K562 (cell line): ENCODE results near the gene EXOG. TPM values are rescaled to one million over a fixed set of nuclear protein-coding genes. Genes with fewer than 3 reads are reported as not detected.
A peak's percentile ranks its signal among the peaks of the same experiment; 100 is the strongest.

Experiments used
- CXXC5 ChIP-seq: fragments of 250-450 bp; sonication (Bioruptor Pico); IDR thresholded peaks from 2 replicates; pipeline ENCODE4 v1.8.0; 2022; ENCODE audit warnings: inconsistent platforms, mild to moderate bottlenecking, moderate library complexity
- ESRRA ChIP-seq: fragments of 450-650 bp; IDR thresholded peaks from 2 replicates; pipeline ENCODE4 v1.6.1; 2014; ENCODE audit warnings: low read depth, mild to moderate bottlenecking, moderate library complexity, borderline replicate concordance
- ESRRB ChIP-seq: fragments of 250-450 bp; sonication (Bioruptor Pico); IDR thresholded peaks from 2 replicates; pipeline ENCODE4 v1.5.0; 2020; ENCODE audit warnings: mild to moderate bottlenecking, moderate library complexity, borderline replicate concordance
- JUN ChIP-seq, 2 experiments: sonication (generic) in 1 of 2; formaldehyde crosslinking in 1 of 2; IDR thresholded peaks; 2 replicates each; pipeline versions ENCODE4 v1.6.1 to v1.8.0; 2012 to 2022; ENCODE audit warnings: borderline replicate concordance in 2 of 2, mild to moderate bottlenecking in 2 of 2, improper control_type of control experiment in 1 of 2, low read depth in 1 of 2, low read length in 1 of 2, missing genetic modification reagents in 1 of 2
- JUND ChIP-seq, 2 experiments: IDR thresholded peaks; 2 replicates in 1 of 2; 3 replicates in 1 of 2; pipeline ENCODE4 v1.6.1; 2011; ENCODE audit warnings: borderline replicate concordance in 2 of 2, low read depth in 2 of 2, low read length in 2 of 2, improper control_type of control experiment in 1 of 2, missing biosample characterization in 1 of 2, missing genetic modification characterization in 1 of 2, missing genetic modification reagents in 1 of 2
- PCBP2 ChIP-seq: fragments of 200-400 bp; formaldehyde crosslinking; IDR thresholded peaks from 2 replicates; pipeline ENCODE4 v1.6.1; 2018; ENCODE audit warnings: low read length, low read depth, mild to moderate bottlenecking, moderate library complexity; ENCODE audit not compliant: poor library complexity, severe bottlenecking
- POLR2AphosphoS5 ChIP-seq: IDR thresholded peaks from 2 replicates; pipeline ENCODE4 v1.6.1; 2011; ENCODE audit warnings: mild to moderate bottlenecking, low read depth, low read length, moderate library complexity; ENCODE audit not compliant: control insufficient read depth, insufficient read depth
- SMARCB1 ChIP-seq: IDR thresholded peaks from 2 replicates; pipeline ENCODE4 v1.6.1; 2011; ENCODE audit warnings: improper control_type of control experiment, low read depth; ENCODE audit not compliant: insufficient read length
- TAF1 ChIP-seq: IDR thresholded peaks from 2 replicates; pipeline ENCODE4 v1.6.1; 2011; ENCODE audit warnings: mild to moderate bottlenecking, low read length, moderate library complexity; ENCODE audit not compliant: insufficient read depth, control insufficient read depth, severe bottlenecking; ENCODE audit errors: extremely low read depth
- TCF3 ChIP-seq: sonication (generic); formaldehyde crosslinking; IDR thresholded peaks from 2 replicates; pipeline ENCODE4 v1.4.0; 2020; ENCODE audit warnings: mild to moderate bottlenecking, missing genetic modification reagents
- polyA plus RNA-seq, 8 experiments: library from polyadenylated mRNA; depleted of rRNA in 4 of 8; stranded (reverse) in 5 of 8; unstranded in 3 of 8; fragments of >200 nt; fragmentation: Nextera tagmentation in 2 of 8; fragmentation: Illumina TruSeq in 1 of 8; extraction: Ambion mirVana in 2 of 8; extraction: Trizol in 1 of 8; gene quantifications; 2 replicates each; pipeline versions ENCODE4 v1.2.1 to v1.2.3, GENCODE V29; 2011 to 2014; ENCODE audit warnings: inconsistent platforms in 1 of 8, missing spikeins in 1 of 8
- total RNA-seq, 7 experiments: library from RNA; depleted of rRNA in 6 of 7; stranded (reverse); fragments of >200 nt in 6 of 7; fragmentation: Illumina TruSeq in 2 of 7; extraction: Trizol in 2 of 7; gene quantifications; 2 replicates each; pipeline versions ENCODE4 v1.2.1 to v1.2.3, GENCODE V29; 2011 to 2021; ENCODE audit warnings: low replicate concordance in 1 of 7
- TF ChIP-seq, protein P1 (sequence below), 3 experiments: IDR thresholded peaks in 2 of 3; conservative IDR thresholded peaks in 1 of 3; 2 replicates each; pipeline ENCODE4 v1.5.1; 2011 to 2012; ENCODE audit warnings: low read length in 3 of 3, mild to moderate bottlenecking in 3 of 3, control low read depth in 2 of 3, improper control_type of control experiment in 1 of 3, inconsistent platforms in 1 of 3, low read depth in 1 of 3, mixed read lengths in 1 of 3, moderate library complexity in 1 of 3; ENCODE audit not compliant: insufficient read depth in 2 of 3
- TF ChIP-seq, protein P2 (sequence below): fragments of 200-800 bp; sonication (Bioruptor generic); IDR thresholded peaks from 2 replicates; pipeline ENCODE4 v1.6.1; 2017; ENCODE audit warnings: missing genetic modification characterization, missing compliant biosample characterization
- TF ChIP-seq, protein P3 (sequence below): fragments of 450-650 bp; IDR thresholded peaks from 2 replicates; pipeline ENCODE4 v1.7.1; 2018; ENCODE audit warnings: mild to moderate bottlenecking, low read depth; ENCODE audit not compliant: partially characterized antibody
- TF ChIP-seq, protein P4 (sequence below), 2 experiments: fragments of 450-650 bp in 1 of 2; sonication (generic) in 1 of 2; formaldehyde crosslinking in 1 of 2; IDR thresholded peaks in 1 of 2; conservative IDR thresholded peaks in 1 of 2; 2 replicates each; pipeline versions ENCODE4 v1.6.1 to v1.8.1; 2016 to 2023; ENCODE audit warnings: mild to moderate bottlenecking in 2 of 2, moderate library complexity in 2 of 2, inconsistent platforms in 1 of 2, missing genetic modification reagents in 1 of 2

Gene EXOG
- total and polyA plus RNA-seq, 9 of the 15 experiments (the other 6 are each of a cell fraction or from before 2014, with no cell fraction given) = 10.8 to 21.7 (median 14.8) TPM

DNA sequence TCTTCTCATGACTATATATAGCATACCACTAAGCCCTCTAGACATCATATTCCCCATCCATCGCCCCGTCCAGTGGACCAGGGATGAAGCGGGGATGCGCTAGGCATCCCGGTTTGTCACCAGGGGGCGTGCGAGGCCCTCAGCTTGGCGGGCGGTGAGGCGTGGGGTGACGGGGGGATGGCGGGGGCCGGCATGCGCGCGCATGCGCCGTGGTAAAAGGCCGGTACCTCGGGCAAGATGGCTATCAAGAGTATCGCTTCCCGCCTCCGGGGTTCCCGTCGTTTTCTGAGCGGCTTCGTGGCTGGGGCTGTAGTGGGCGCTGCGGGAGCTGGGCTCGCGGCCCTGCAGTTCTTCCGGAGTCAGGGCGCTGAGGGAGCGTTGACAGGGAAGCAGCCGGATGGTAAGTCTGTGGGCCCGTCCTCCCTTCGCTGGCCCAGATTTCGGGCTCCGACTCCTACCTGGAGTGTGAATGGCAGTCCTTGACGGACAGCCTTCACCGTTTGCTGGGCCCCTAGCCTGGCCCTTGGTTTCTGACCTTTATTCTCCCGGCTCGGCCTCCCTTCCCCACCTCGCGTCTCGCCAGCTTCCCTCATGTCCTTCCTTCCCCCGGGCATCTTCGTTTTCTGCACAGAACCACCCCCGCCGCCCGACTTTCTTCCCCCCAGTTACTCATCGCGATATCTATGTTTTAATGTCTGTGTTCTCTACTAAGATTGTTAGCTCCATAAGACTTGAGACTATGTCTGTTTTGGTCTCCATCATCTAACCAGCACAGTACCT, at the start of gene EXOG (continued):
- TF ChIP-seq CXXC5 (CRISPR knock-in tag) = peak; percentile 89
- TF ChIP-seq PCBP2 = no peak
- peak; percentile 85 for TF ChIP-seq TAF1
- TF ChIP-seq POLR2AphosphoS5 = peak; percentile 73
- peak; percentile 69; the same call in 1 of the 2 replicates for TF ChIP-seq JUND (IDR thresholded peaks at IDR 0.05; ENCODE audit: borderline replicate concordance, low read depth, low read length)
- peak; percentile 53; the same call in 1 of the 3 replicates for TF ChIP-seq JUND (tag; IDR thresholded peaks at IDR 0.05; ENCODE audit: borderline replicate concordance, low read depth, low read length)
- TF ChIP-seq, protein P1, sequence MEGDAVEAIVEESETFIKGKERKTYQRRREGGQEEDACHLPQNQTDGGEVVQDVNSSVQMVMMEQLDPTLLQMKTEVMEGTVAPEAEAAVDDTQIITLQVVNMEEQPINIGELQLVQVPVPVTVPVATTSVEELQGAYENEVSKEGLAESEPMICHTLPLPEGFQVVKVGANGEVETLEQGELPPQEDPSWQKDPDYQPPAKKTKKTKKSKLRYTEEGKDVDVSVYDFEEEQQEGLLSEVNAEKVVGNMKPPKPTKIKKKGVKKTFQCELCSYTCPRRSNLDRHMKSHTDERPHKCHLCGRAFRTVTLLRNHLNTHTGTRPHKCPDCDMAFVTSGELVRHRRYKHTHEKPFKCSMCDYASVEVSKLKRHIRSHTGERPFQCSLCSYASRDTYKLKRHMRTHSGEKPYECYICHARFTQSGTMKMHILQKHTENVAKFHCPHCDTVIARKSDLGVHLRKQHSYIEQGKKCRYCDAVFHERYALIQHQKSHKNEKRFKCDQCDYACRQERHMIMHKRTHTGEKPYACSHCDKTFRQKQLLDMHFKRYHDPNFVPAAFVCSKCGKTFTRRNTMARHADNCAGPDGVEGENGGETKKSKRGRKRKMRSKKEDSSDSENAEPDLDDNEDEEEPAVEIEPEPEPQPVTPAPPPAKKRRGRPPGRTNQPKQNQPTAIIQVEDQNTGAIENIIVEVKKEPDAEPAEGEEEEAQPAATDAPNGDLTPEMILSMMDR (IDR thresholded peaks at IDR 0.05 in 2 of 3, conservative IDR thresholded peaks at IDR 0.05 in 1 of 3; ENCODE audit: insufficient read depth in 2 of 3, low read depth in 1 of 3, low read length in 3 of 3) = peak; percentile 87 to 96 (median 90)
- TF ChIP-seq JUN (IDR thresholded peaks at IDR 0.05; ENCODE audit: borderline replicate concordance, low read depth, low read length) = no peak; the same call in 1 of the 2 replicates
- no peak; the same call in 1 of the 2 replicates for TF ChIP-seq JUN (CRISPR knock-in tag; IDR thresholded peaks at IDR 0.05; ENCODE audit: borderline replicate concordance)
- TF ChIP-seq SMARCB1 = no peak
- TF ChIP-seq, protein P2, sequence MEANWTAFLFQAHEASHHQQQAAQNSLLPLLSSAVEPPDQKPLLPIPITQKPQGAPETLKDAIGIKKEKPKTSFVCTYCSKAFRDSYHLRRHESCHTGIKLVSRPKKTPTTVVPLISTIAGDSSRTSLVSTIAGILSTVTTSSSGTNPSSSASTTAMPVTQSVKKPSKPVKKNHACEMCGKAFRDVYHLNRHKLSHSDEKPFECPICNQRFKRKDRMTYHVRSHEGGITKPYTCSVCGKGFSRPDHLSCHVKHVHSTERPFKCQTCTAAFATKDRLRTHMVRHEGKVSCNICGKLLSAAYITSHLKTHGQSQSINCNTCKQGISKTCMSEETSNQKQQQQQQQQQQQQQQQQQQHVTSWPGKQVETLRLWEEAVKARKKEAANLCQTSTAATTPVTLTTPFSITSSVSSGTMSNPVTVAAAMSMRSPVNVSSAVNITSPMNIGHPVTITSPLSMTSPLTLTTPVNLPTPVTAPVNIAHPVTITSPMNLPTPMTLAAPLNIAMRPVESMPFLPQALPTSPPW = peak; percentile 99
- no peak for TF ChIP-seq ESRRB
- TF ChIP-seq, protein P3, sequence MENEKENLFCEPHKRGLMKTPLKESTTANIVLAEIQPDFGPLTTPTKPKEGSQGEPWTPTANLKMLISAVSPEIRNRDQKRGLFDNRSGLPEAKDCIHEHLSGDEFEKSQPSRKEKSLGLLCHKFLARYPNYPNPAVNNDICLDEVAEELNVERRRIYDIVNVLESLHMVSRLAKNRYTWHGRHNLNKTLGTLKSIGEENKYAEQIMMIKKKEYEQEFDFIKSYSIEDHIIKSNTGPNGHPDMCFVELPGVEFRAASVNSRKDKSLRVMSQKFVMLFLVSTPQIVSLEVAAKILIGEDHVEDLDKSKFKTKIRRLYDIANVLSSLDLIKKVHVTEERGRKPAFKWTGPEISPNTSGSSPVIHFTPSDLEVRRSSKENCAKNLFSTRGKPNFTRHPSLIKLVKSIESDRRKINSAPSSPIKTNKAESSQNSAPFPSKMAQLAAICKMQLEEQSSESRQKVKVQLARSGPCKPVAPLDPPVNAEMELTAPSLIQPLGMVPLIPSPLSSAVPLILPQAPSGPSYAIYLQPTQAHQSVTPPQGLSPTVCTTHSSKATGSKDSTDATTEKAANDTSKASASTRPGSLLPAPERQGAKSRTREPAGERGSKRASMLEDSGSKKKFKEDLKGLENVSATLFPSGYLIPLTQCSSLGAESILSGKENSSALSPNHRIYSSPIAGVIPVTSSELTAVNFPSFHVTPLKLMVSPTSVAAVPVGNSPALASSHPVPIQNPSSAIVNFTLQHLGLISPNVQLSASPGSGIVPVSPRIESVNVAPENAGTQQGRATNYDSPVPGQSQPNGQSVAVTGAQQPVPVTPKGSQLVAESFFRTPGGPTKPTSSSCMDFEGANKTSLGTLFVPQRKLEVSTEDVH = peak; percentile 59
- TF ChIP-seq TCF3 (CRISPR knock-in tag) = peak; percentile 35; the same call in 1 of the 2 replicates
- peak; percentile 62 for TF ChIP-seq ESRRA
- TF ChIP-seq, protein P4, sequence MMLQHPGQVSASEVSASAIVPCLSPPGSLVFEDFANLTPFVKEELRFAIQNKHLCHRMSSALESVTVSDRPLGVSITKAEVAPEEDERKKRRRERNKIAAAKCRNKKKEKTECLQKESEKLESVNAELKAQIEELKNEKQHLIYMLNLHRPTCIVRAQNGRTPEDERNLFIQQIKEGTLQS (IDR thresholded peaks at IDR 0.05) = no peak
- TF ChIP-seq, protein P4 (CRISPR knock-in tag; conservative IDR thresholded peaks at IDR 0.05) = 0 out of 2 replicates have a peak, but pooled peaks have one; percentile 53
